GM18526 (cell line): ENCODE measurements around the gene PTPRT.

Experiments
- POLR2A ChIP-seq: IDR thresholded peaks from 3 replicates; pipeline ENCODE4 v1.6.1; 2011; ENCODE audit not compliant: insufficient read length; ENCODE audit errors: extremely low read depth

PTPRT gene

GRCh38 chr20:42432496-42433334 lies 757.0 kb downstream of the PTPRT start:
- no peak for TF ChIP-seq POLR2A

- no peak for TF ChIP-seq POLR2A
Measured at GRCh38 chr20:42430598-42430997, 759.1 kb downstream of the PTPRT start.

GRCh38 chr20:42429761-42430458 lies 759.8 kb downstream of the PTPRT start:
- TF ChIP-seq POLR2A, result no peak

GRCh38 chr20:42419814-42420532 lies 769.7 kb downstream of the PTPRT start:
- no peak for TF ChIP-seq POLR2A

GRCh38 chr20:42406826-42407225 lies 782.9 kb downstream of the PTPRT start:
- no peak for TF ChIP-seq POLR2A

- no peak for TF ChIP-seq POLR2A
Measured at GRCh38 chr20:42402455-42402854, 787.3 kb downstream of the PTPRT start.

GRCh38 chr20:42401613-42402012 lies 788.1 kb downstream of the PTPRT start:
- no peak for TF ChIP-seq POLR2A

GRCh38 chr20:42399802-42400201 lies 789.9 kb downstream of the PTPRT start:
- TF ChIP-seq POLR2A, result no peak

- no peak for TF ChIP-seq POLR2A
Measured at GRCh38 chr20:42392442-42392841, 797.3 kb downstream of the PTPRT start.

GRCh38 chr20:42391807-42392206 lies 797.9 kb downstream of the PTPRT start:
- TF ChIP-seq POLR2A, result no peak

- no peak for TF ChIP-seq POLR2A
Measured at GRCh38 chr20:42380287-42380686, 809.4 kb downstream of the PTPRT start.

- TF ChIP-seq POLR2A, result no peak
Measured at GRCh38 chr20:42379385-42379784, 810.3 kb downstream of the PTPRT start.

GRCh38 chr20:42378826-42379225 lies 810.9 kb downstream of the PTPRT start:
- no peak for TF ChIP-seq POLR2A

GRCh38 chr20:42376131-42376530 lies 813.6 kb downstream of the PTPRT start:
- TF ChIP-seq POLR2A, result no peak

- TF ChIP-seq POLR2A, result no peak
Measured at GRCh38 chr20:42373049-42373448, 816.7 kb downstream of the PTPRT start.

GRCh38 chr20:42370075-42370474 lies 819.6 kb downstream of the PTPRT start:
- TF ChIP-seq POLR2A, result no peak
